H9 (cell line): ENCODE results near the gene NOS3. TPM values are rescaled to one million over a fixed set of nuclear protein-coding genes. Genes with fewer than 3 reads are reported as not detected.

Experiments used
- DNase-seq: peaks from one replicate; pipeline ENCODE4 v3.0.0-alpha.2; 2017
- H2AFZ ChIP-seq: one replicate; pipeline ENCODE4 v1.6.1; 2013; ENCODE audit warnings: mild to moderate bottlenecking, low read length, control low read depth, moderate library complexity
- H2AK5ac ChIP-seq: 2 replicates; pipeline ENCODE4 v1.6.1; 2013; ENCODE audit warnings: low read length, control low read depth, mixed read lengths; ENCODE audit not compliant: insufficient read length
- H2BK120ac ChIP-seq: one replicate; pipeline ENCODE4 v1.6.1; 2013; ENCODE audit warnings: low read depth, mild to moderate bottlenecking, low read length, control low read depth, inconsistent platforms; ENCODE audit not compliant: poor library complexity, severe bottlenecking
- H2BK12ac ChIP-seq: 2 replicates; pipeline ENCODE4 v1.6.1; 2013; ENCODE audit warnings: low read length, control low read depth, mixed read lengths, low read depth; ENCODE audit not compliant: insufficient read length
- H2BK15ac ChIP-seq: 2 replicates; pipeline ENCODE4 v1.6.1; 2013; ENCODE audit warnings: low read depth, low read length, control low read depth
- H2BK20ac ChIP-seq: one replicate; pipeline ENCODE4 v1.6.1; 2013; ENCODE audit warnings: low read depth, mild to moderate bottlenecking, low read length, control low read depth, inconsistent platforms; ENCODE audit not compliant: poor library complexity, severe bottlenecking
- H2BK5ac ChIP-seq: 2 replicates; pipeline ENCODE4 v1.6.1; 2013; ENCODE audit warnings: low read length, control low read depth, mixed read lengths; ENCODE audit not compliant: insufficient read length
- H3K14ac ChIP-seq: 2 replicates; pipeline ENCODE4 v1.6.1; 2013; ENCODE audit warnings: low read length, control low read depth; ENCODE audit not compliant: insufficient read depth
- H3K18ac ChIP-seq: 2 replicates; pipeline ENCODE4 v1.6.1; 2013; ENCODE audit warnings: low read depth, mild to moderate bottlenecking, mixed read lengths, low read length, control low read depth; ENCODE audit not compliant: insufficient read length
- H3K23ac ChIP-seq: 2 replicates; pipeline ENCODE4 v1.6.1; 2013; ENCODE audit warnings: low read length, control low read depth, mixed read lengths, low read depth; ENCODE audit not compliant: insufficient read length
- H3K23me2 ChIP-seq: 2 replicates; pipeline ENCODE4 v1.6.1; 2013; ENCODE audit warnings: low read depth, mild to moderate bottlenecking, mixed read lengths, low read length, control low read depth; ENCODE audit not compliant: insufficient read length, poor library complexity, severe bottlenecking
- H3K27ac ChIP-seq: 2 replicates; pipeline ENCODE4 v1.5.1; 2013; ENCODE audit warnings: low read length, control low read depth, mixed read lengths, low read depth; ENCODE audit not compliant: insufficient read length
- H3K27me3 ChIP-seq: 2 replicates; pipeline ENCODE4 v1.6.1; 2013; ENCODE audit warnings: low read length, control low read depth, inconsistent platforms; ENCODE audit not compliant: insufficient read depth
- H3K4ac ChIP-seq: 2 replicates; pipeline ENCODE4 v1.6.1; 2013; ENCODE audit warnings: low read depth, mild to moderate bottlenecking, control low read depth, inconsistent platforms, low read length, moderate library complexity
- H3K4me1 ChIP-seq: 2 replicates; pipeline ENCODE4 v1.6.1; 2013; ENCODE audit warnings: low read length, control low read depth, inconsistent platforms; ENCODE audit not compliant: insufficient read depth
- H3K4me2 ChIP-seq: 2 replicates; pipeline ENCODE4 v1.6.1; 2013; ENCODE audit warnings: low read length, control low read depth, mixed read lengths; ENCODE audit not compliant: insufficient read length, insufficient read depth
- H3K56ac ChIP-seq: 2 replicates; pipeline ENCODE4 v1.6.1; 2013; ENCODE audit warnings: low read depth, mild to moderate bottlenecking, mixed read lengths, low read length, control low read depth; ENCODE audit not compliant: insufficient read length
- H3K79me1 ChIP-seq: 2 replicates; pipeline ENCODE4 v1.6.1; 2013; ENCODE audit warnings: low read depth, mild to moderate bottlenecking, moderate library complexity, low read length, control low read depth, inconsistent platforms; ENCODE audit not compliant: insufficient read depth, poor library complexity, severe bottlenecking
- H3K79me2 ChIP-seq: 2 replicates; pipeline ENCODE4 v1.6.1; 2013; ENCODE audit warnings: low read length, control low read depth, inconsistent platforms; ENCODE audit not compliant: insufficient read depth
- H3K9ac ChIP-seq: 2 replicates; pipeline ENCODE4 v1.6.1; 2013; ENCODE audit warnings: low read length, control low read depth, mixed read lengths; ENCODE audit not compliant: insufficient read length; ENCODE audit errors: extremely low read depth
- H3K9me3 ChIP-seq: one replicate; pipeline ENCODE4 v1.6.1; 2013; ENCODE audit warnings: low read depth, low read length, inconsistent platforms; ENCODE audit not compliant: control insufficient read depth
- H3T11ph ChIP-seq: one replicate; pipeline ENCODE4 v1.6.1; 2013; ENCODE audit warnings: mild to moderate bottlenecking, low read length, control low read depth, inconsistent platforms
- H4K20me1 ChIP-seq: one replicate; pipeline ENCODE4 v1.6.1; 2013; ENCODE audit not compliant: control insufficient read depth, insufficient read length, insufficient read depth
- H4K5ac ChIP-seq: 2 replicates; pipeline ENCODE4 v1.6.1; 2013; ENCODE audit warnings: low read depth, mild to moderate bottlenecking, mixed read lengths, low read length, control low read depth; ENCODE audit not compliant: insufficient read length
- H4K8ac ChIP-seq: replicated peaks from 2 replicates; pipeline ENCODE4 v1.6.1; 2013; ENCODE audit warnings: low read length, control low read depth, mixed read lengths, low read depth; ENCODE audit not compliant: insufficient read length
- H4K91ac ChIP-seq: 2 replicates; pipeline ENCODE4 v1.6.1; 2013; ENCODE audit warnings: low read depth, mild to moderate bottlenecking, moderate library complexity, mixed read lengths, low read length, control low read depth; ENCODE audit not compliant: insufficient read length
- H3K27ac Mint-ChIP-seq, 3 experiments: 2 replicates in 2 of 3; 3 replicates in 1 of 3; pipeline ENCODE4 v1.8.0; 2020 to 2021; ENCODE audit warnings: mixed read lengths in 3 of 3, mild to moderate bottlenecking in 1 of 3, moderate library complexity in 1 of 3
- H3K27me3 Mint-ChIP-seq: 2 replicates; pipeline ENCODE4 v1.8.0; 2021; ENCODE audit warnings: low read depth, mild to moderate bottlenecking, moderate library complexity, mixed read lengths
- H3K36me3 Mint-ChIP-seq, 3 experiments: 2 replicates in 2 of 3; 3 replicates in 1 of 3; pipeline ENCODE4 v1.8.0; 2020 to 2021; ENCODE audit warnings: low read depth in 3 of 3, mixed read lengths in 3 of 3; ENCODE audit not compliant: insufficient read depth in 1 of 3
- H3K4me1 Mint-ChIP-seq, 2 experiments: 2 replicates each; pipeline ENCODE4 v1.8.0; 2020; ENCODE audit warnings: mixed read lengths in 2 of 2
- H3K4me3 Mint-ChIP-seq, 2 experiments: 2 replicates in 1 of 2; 3 replicates in 1 of 2; pipeline ENCODE4 v1.8.0; 2020 to 2021; ENCODE audit warnings: mild to moderate bottlenecking in 2 of 2, mixed read lengths in 2 of 2, moderate library complexity in 1 of 2
- H3K9me3 Mint-ChIP-seq, 2 experiments: 2 replicates in 1 of 2; 3 replicates in 1 of 2; pipeline ENCODE4 v1.8.0; 2020; ENCODE audit warnings: mild to moderate bottlenecking in 2 of 2, mixed read lengths in 2 of 2, moderate library complexity in 1 of 2
- WGBS: extraction: QIAGEN DNeasy Blood & Tissue Kit; methylation state at CpG from one replicate; pipeline ENCODE4 v1.1.7; 2013; ENCODE audit warnings: missing lambda C conversion rate, low lambda C conversion rate, mixed read lengths; ENCODE audit not compliant: insufficient read length; ENCODE audit errors: extremely low coverage; 5-methylcytosine and 5-hydroxymethylcytosine counted together
- total RNA-seq: library from RNA; stranded (reverse); gene quantifications from 2 replicates; pipeline ENCODE4 v1.2.1, GENCODE V29; 2021
- TF ChIP-seq, protein P1 (sequence below): fragments of 200-600 bp; sonication (generic); conservative IDR thresholded peaks from 3 replicates; pipeline ENCODE4 v1.8.0; 2021; ENCODE audit warnings: antibody characterized with exemption, mild to moderate bottlenecking

NOS3 gene
- total RNA-seq, 1 experiment from 2014 or later: 4.5 TPM

DNA sequence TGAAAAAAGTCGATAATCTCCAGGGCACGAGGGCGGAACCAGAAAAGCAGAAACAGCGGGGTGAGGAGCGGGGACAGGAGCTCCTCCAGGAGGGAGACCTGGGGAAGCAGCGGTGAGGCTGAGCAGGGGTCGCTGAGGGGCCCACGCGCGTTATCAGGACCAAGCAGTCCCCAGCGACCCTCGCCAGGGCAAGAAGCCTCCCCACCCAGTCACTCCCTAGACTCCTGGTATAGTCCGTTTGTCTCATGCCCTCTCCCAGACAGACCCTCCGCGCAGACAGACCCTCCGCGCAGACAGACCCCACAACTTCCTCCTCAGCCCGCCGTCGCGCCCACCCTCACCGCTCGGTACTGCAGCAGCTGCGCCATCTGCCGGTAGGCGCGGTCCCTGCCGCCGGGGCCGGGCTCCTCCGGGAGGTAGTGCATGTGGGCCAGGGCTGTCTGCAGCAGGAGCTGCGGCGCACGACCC is 27.2 kb downstream of the NOS3 start:
- Histone ChIP-seq H3K23ac (no peak overlapping the region), H3K9ac (no peak overlapping the region), H4K91ac (no peak overlapping the region), H2BK12ac (no peak overlapping the region), H3K4me1 (peaks cover 6% of the 10 kb centered on the region; the same call in 1 of the 2 replicates), H2BK20ac (no peak overlapping the region), H3K23me2 (peaks cover 6% of the 10 kb centered on the region), H3K18ac (no peak overlapping the region), H4K8ac (no peak overlapping the region), H3T11ph (no peak overlapping the region), H2AK5ac (no peak overlapping the region), H3K27ac (no peak overlapping the region), H2BK5ac (no peak overlapping the region), H2AFZ (no peak overlapping the region), H3K79me2 (no peaks in the 10 kb centered on the region), H2BK120ac (no peak overlapping the region), H4K5ac (no peak overlapping the region), H4K20me1 (no peaks in the 10 kb centered on the region), H2BK15ac (no peak overlapping the region), H3K27me3 (peaks cover 6% of the 10 kb centered on the region; the same call in 1 of the 2 replicates), H3K56ac (no peak overlapping the region), H3K4ac (no peak overlapping the region), H3K79me1 (no peaks in the 10 kb centered on the region), H3K9me3 (no peaks in the 10 kb centered on the region), H3K4me2 (peak overlapping the region; percentile 17), H3K14ac (no peak overlapping the region)
- H3K9me3 Mint-ChIP-seq: peaks cover 0 to 9% of the 10 kb centered on the region in 2 experiments; a peak in 2 of 5 replicates
- peaks cover 75% of the 10 kb centered on the region for H3K27me3 Mint-ChIP-seq
- H3K36me3 Mint-ChIP-seq: peaks cover 2 to 6% (median 6%) of the 10 kb centered on the region in 3 experiments; a peak in 6 of 7 replicates
- H3K4me3 Mint-ChIP-seq: peak overlapping the region; percentile 55 to 79
- H3K4me1 Mint-ChIP-seq: peaks cover 20 to 47% of the 10 kb centered on the region in 2 experiments
- whole genome bisulfite sequencing: no CpG with 5 or more reads among the region's 34 CpGs
- peak; percentile 92 for DNase-seq
- H3K27ac Mint-ChIP-seq: 0 out of 7 replicates have a peak overlapping the region, but pooled peaks of 1 of the 3 experiments have one; percentile 49
- TF ChIP-seq, protein P1, sequence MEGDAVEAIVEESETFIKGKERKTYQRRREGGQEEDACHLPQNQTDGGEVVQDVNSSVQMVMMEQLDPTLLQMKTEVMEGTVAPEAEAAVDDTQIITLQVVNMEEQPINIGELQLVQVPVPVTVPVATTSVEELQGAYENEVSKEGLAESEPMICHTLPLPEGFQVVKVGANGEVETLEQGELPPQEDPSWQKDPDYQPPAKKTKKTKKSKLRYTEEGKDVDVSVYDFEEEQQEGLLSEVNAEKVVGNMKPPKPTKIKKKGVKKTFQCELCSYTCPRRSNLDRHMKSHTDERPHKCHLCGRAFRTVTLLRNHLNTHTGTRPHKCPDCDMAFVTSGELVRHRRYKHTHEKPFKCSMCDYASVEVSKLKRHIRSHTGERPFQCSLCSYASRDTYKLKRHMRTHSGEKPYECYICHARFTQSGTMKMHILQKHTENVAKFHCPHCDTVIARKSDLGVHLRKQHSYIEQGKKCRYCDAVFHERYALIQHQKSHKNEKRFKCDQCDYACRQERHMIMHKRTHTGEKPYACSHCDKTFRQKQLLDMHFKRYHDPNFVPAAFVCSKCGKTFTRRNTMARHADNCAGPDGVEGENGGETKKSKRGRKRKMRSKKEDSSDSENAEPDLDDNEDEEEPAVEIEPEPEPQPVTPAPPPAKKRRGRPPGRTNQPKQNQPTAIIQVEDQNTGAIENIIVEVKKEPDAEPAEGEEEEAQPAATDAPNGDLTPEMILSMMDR: peak; percentile 98
